Calu3 (cell line): ENCODE data around the gene LHFPL3. TPM values are rescaled to one million over a fixed set of nuclear protein-coding genes. Genes with fewer than 3 reads are reported as not detected.

Experiments used
- BruUV-seq: library from RNA; stranded (reverse); fragments of 400-500 nt; replicated peaks from 2 replicates; lab custom pipeline; 2021; lab: Mats Ljungman, UMichigan
- CTCF ChIA-PET: fragments of 300-600 bp; sonication (Branson Sonifier 250); formaldehyde crosslinking; loops from one replicate; lab custom pipeline; 2022; ENCODE audit warnings: antibody characterized with exemption; lab: Charles Lee
- DNase-seq: peaks from one replicate; pipeline ENCODE4 v3.0.0; 2022
- H3K27ac Mint-ChIP-seq: one replicate; pipeline ENCODE4 v1.8.0; 2022; ENCODE audit warnings: mixed read lengths; ENCODE audit not compliant: unreplicated experiment
- H3K27me3 Mint-ChIP-seq: one replicate; pipeline ENCODE4 v1.8.0; 2022; ENCODE audit warnings: mixed read lengths; ENCODE audit not compliant: unreplicated experiment
- H3K36me3 Mint-ChIP-seq: one replicate; pipeline ENCODE4 v1.8.0; 2022; ENCODE audit warnings: mild to moderate bottlenecking, moderate library complexity, mixed read lengths; ENCODE audit not compliant: insufficient read depth, unreplicated experiment
- H3K4me1 Mint-ChIP-seq: one replicate; pipeline ENCODE4 v1.8.0; 2022; ENCODE audit warnings: mild to moderate bottlenecking, low read depth, mixed read lengths; ENCODE audit not compliant: unreplicated experiment
- H3K4me3 Mint-ChIP-seq: one replicate; pipeline ENCODE4 v1.8.0; 2022; ENCODE audit warnings: mild to moderate bottlenecking, low read depth, moderate library complexity, mixed read lengths; ENCODE audit not compliant: unreplicated experiment
- H3K9me3 Mint-ChIP-seq: one replicate; pipeline ENCODE4 v1.8.0; 2022; ENCODE audit warnings: low read depth, mixed read lengths; ENCODE audit not compliant: unreplicated experiment
- intact Hi-C: fragments of 100-400 bp; cut with micrococcal nuclease; formaldehyde crosslinking; loops from one replicate; pipeline ENCODE4 v1.10.0; 2022; ENCODE audit not compliant: unreplicated experiment
- total RNA-seq: library from RNA; stranded (reverse); gene quantifications from 2 replicates; pipeline ENCODE4 v1.2.3, GENCODE V29; 2022
- TF ChIP-seq, protein P1 (sequence below): fragments of 200-600 bp; IDR thresholded peaks from one replicate; pipeline ENCODE4 v1.8.0; 2022; ENCODE audit warnings: antibody characterized with exemption; ENCODE audit not compliant: unreplicated experiment

LHFPL3 gene
- total RNA-seq, 1 experiment from 2014 or later, result not detected

DNA sequence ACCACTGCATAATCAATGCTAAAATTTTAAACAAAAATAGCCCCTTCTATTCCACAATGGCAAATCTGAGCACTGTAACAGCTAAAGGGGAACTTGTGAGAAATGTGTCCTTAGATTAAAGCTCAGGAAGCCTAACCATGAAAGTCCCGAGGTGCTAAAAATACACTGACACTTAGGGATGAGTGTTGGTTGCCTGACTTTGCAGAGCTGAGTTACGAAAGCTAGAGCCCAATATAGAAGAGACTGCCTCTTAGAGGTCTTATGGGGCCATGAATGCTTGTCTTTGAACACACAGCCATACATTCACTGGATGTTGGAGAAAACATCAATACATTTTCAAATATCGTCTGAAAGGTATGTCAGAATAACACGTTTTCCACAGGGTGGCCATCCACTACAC, 209.7 kb downstream of the LHFPL3 start:
- BruUV-seq, result no TSS peak

GRCh38 chr7:104541897-104542296, 213.5 kb downstream of the LHFPL3 start:
- Mint-ChIP-seq H3K36me3 (no peaks in the 10 kb centered on the region), H3K27me3 (peaks cover 42% of the 10 kb centered on the region), H3K27ac (no peak overlapping the region), H3K9me3 (peaks cover 3% of the 10 kb centered on the region), H3K4me3 (no peak overlapping the region), H3K4me1 (no peaks in the 10 kb centered on the region)
- TF ChIP-seq, protein P1, sequence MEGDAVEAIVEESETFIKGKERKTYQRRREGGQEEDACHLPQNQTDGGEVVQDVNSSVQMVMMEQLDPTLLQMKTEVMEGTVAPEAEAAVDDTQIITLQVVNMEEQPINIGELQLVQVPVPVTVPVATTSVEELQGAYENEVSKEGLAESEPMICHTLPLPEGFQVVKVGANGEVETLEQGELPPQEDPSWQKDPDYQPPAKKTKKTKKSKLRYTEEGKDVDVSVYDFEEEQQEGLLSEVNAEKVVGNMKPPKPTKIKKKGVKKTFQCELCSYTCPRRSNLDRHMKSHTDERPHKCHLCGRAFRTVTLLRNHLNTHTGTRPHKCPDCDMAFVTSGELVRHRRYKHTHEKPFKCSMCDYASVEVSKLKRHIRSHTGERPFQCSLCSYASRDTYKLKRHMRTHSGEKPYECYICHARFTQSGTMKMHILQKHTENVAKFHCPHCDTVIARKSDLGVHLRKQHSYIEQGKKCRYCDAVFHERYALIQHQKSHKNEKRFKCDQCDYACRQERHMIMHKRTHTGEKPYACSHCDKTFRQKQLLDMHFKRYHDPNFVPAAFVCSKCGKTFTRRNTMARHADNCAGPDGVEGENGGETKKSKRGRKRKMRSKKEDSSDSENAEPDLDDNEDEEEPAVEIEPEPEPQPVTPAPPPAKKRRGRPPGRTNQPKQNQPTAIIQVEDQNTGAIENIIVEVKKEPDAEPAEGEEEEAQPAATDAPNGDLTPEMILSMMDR, result no peak
- intact Hi-C loops, result no loop called here
- CTCF ChIA-PET, result no interaction called here
- DNase-seq, result no peak
- no TSS peak for BruUV-seq

More for the DNA sequence above, 209.7 kb downstream of the LHFPL3 start:
- TF ChIP-seq, protein P1, result no peak
- no peaks in the 10 kb centered on the region for H3K4me1 Mint-ChIP-seq
- CTCF ChIA-PET, result no interaction called here
- intact Hi-C loops, result no loop called here
- no peak for DNase-seq
- H3K4me3 Mint-ChIP-seq, result no peak overlapping the region
- peaks cover 3% of the 10 kb centered on the region for H3K9me3 Mint-ChIP-seq
- no peaks in the 10 kb centered on the region for H3K36me3 Mint-ChIP-seq
- H3K27me3 Mint-ChIP-seq, result peaks cover 50% of the 10 kb centered on the region
- H3K27ac Mint-ChIP-seq, result no peak overlapping the region

GRCh38 chr7:104548861-104549260, 220.5 kb downstream of the LHFPL3 start:
- peaks cover 23% of the 10 kb centered on the region for H3K27me3 Mint-ChIP-seq
- no peaks in the 10 kb centered on the region for H3K4me1 Mint-ChIP-seq
- TF ChIP-seq, protein P1, result no peak
- no peaks in the 10 kb centered on the region for H3K36me3 Mint-ChIP-seq
- no peaks in the 10 kb centered on the region for H3K9me3 Mint-ChIP-seq
- no peak overlapping the region for H3K4me3 Mint-ChIP-seq
- no peak for DNase-seq
- no peak overlapping the region for H3K27ac Mint-ChIP-seq
- CTCF ChIA-PET, result no interaction called here
- intact Hi-C loops, result loop anchor here (5.0 kb wide), 1 partner anchor 277 kb away; no protein-coding TSS in a partner anchor
- BruUV-seq, result no TSS peak

GRCh38 chr7:104550362-104550761, 222.0 kb downstream of the LHFPL3 start:
- no peak for DNase-seq
- Mint-ChIP-seq H3K9me3 (no peaks in the 10 kb centered on the region), H3K27ac (no peak overlapping the region), H3K4me1 (no peaks in the 10 kb centered on the region), H3K4me3 (no peak overlapping the region), H3K27me3 (peaks cover 17% of the 10 kb centered on the region), H3K36me3 (no peaks in the 10 kb centered on the region)
- TF ChIP-seq, protein P1, result no peak
- BruUV-seq, result no TSS peak
- CTCF ChIA-PET, result no interaction called here
- intact Hi-C loops, result no loop called here
